Stimulated activated CD8-positive, alpha-beta memory T cell treated with anti-CD3 and anti-CD28 coated beads, Interleukin-4, amount 100 ng/mL, for 4 hours (primary cell): ENCODE measurements around the gene MRPL40.
A peak's percentile ranks its signal among the peaks of the same experiment; 100 is the strongest.
"Not testable (repeated sequence)": the region's sequence is repeated elsewhere in the genome, so short reads cannot be mapped to it uniquely, and the experiment has no call there.

ENCODE experiments used
- DNase-seq, 2 donors: peaks; one replicate each; pipeline ENCODE4 v3.0.0-alpha.2; 2020; ENCODE audit warnings: low read depth in 2 of 2, low spot score in 1 of 2

MRPL40 gene

DNA sequence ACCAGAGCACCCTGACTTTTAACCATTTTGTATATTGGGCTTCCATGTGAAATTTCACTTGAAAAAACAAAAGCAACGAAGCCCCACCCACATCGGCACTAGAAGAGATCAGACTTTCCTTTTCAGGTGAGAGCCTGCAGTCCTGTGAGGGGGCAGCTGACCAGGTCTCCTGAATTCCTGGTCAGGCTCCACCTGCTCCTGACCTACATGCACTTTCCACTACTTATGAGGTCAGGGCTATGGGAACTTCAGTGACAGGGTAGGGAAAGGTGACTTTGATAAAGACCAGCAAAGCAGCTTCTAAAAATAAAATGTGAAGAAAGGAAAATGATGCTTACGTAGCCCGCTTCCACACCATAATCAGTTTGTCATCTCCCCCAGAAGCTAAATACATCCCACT, 25.5 kb upstream of the MRPL40 start:
- DNase-seq, result no peak

- no peak for DNase-seq
These were observed 24.4 kb upstream of the MRPL40 start for GRCh38 chr22:19407649-19408606.

GRCh38 chr22:19410941-19411689, 21.2 kb upstream of the MRPL40 start:
- no peak for DNase-seq

- DNase-seq, result no peak
These were observed 20.7 kb upstream of the MRPL40 start for GRCh38 chr22:19411690-19412045.

- DNase-seq, result no peak
These were observed 19.9 kb upstream of the MRPL40 start for GRCh38 chr22:19412478-19412877.

GRCh38 chr22:19412923-19413322, 19.4 kb upstream of the MRPL40 start:
- DNase-seq, result no peak

- no peak for DNase-seq
These were observed 13.3 kb upstream of the MRPL40 start for GRCh38 chr22:19419086-19419463.

- no peak for DNase-seq
These were observed 12.7 kb upstream of the MRPL40 start for GRCh38 chr22:19419464-19420178.

GRCh38 chr22:19420321-19420720, 12.0 kb upstream of the MRPL40 start:
- no peak for DNase-seq

DNA sequence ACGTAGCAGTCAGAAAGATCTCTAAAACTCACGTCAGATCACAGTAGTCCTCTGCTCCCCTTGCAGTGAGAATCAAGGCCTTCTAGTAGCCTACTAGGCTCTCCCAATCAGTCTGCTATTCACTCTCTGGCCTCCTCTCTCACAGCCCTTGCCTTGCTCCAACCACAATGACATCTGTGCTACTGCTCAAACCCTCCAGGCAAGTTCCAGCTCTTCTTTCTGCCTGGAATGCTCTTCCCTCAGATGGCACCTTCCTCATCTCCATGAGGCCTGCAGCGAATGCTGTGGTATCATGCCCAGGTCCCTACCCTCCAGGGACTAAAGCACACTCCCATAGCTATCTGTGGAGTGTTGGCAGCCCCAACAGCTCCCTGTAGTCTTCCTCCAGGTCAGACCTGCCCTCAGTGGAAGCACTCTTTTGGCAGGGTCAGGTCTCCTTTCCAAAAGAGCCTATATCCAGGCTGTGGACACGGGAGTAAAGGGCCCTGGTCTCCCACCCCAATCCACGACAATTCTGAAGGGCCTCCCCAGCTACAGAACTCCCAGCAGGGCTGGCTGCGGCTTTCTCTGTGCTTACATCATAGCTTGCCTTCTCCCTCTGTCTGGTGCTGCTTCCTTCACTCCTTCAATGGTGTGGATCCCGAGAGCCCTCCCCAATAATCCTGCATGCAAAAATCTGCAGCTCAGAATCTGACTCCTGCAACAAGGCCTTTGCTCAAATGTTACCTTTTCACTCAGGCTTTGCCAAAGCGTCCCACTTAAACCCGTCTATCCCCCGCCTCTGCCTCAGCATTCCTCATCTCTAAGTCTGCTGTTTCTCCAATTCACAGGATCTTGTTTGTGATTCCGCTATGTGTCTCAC, 9.7 kb upstream of the MRPL40 start:
- DNase-seq, result no peak

- DNase-seq, result no peak
These were observed 8.2 kb upstream of the MRPL40 start for GRCh38 chr22:19424186-19424500.

DNA sequence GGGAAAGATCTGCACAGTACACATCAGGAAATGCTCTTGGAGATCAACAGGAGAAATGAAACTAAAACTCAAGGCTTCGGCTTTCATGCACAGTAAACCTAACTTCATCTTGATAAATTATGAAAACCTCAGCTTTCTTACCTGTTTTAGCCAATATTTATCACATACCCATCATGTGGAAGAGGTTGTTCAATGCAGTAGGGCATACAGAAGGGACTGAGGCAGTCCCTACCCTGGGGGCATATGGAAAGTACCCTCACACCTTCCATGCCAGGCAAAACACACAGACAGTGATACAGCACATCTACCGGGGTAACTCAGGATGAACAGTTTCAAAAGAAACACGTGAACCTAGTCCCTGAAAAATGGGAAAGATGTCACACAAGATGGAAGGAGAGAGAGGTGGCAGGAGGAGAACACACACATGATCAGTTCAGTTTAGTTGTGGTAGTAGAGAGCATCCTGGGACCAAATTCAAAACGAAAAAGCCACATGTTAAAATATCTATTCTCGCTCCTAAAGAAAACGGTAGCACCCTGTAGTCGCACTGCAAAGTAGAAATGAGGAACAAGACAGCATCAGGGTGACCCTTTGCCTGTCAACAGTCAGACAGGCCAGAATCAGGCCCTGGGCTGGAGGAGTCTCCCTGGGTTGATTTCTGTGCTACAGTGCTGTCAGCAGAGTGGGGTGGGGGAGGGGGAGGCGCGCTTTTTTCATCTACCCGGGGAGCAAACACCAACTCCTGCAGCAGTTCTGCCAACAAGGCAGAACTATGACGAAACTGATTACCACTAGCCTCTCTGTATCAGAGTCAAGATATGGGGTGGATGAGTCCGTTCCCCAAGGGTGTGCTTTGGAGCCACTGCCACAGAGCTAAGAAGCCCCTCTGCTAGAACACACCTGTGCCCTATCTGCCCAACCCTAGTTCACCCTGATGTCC, 2.1 kb upstream of the MRPL40 start:
- no peak for DNase-seq

DNA sequence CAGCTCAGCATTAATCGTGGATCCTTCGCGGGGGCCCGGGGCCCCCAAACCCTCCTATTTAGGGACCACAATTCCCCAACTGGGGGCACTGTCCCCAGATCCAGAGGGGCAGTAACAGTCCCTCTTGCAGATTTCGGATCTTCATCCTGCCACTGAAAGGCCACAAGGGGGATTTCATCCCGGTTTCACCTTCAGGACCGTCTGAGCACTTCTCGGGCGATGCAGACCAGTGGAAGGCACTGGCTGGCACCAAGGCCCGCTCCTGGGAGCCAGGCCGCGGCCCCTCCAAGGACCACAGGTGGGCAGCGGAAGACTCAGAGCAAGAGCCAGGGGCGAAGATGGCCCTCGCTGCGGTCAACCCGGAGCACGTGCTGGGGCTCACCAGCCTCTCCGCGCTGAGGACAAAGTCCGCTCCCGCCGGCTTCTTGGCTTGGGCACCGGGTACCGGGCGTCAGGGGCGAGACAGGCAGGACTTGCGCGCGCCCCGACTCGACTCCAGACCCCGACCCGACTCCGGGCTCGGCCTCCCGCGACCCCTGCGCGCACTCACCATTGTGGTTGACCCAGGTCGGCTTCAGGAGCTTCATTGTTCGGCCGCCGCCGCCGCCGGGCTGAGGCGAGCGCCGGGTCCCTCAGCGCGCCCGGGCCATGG, 1.3 kb upstream of the MRPL40 start:
- no peak for DNase-seq

- DNase-seq, result peak; percentile 74 to 79
These were observed 654 bp upstream of the MRPL40 start, which contains the start of gene HIRA for GRCh38 chr22:19431649-19432132. Gene HIRA (minus strand): TSS chr22:19431733. CDS start chr22:19431476, 257 bp downstream.

DNA sequence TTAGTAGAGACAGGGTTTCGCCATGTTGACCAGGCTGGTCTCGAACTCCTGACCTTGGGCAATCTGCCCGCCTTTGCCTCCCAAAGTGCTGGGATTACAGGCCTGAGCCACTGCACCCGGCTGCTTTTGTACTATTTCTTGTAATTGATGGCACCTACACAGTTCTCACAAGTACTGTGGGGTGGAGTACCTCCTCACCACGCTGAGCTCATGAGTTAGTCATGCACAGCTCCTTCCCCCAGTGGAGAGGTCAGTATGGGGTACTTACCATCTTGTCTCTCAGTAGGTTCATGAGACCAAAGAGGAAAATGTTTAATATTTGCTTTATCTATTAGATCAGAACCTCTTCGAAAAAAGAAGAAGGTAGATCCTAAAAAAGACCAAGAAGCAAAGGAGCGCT, 2.1 kb downstream of the MRPL40 start:
- DNase-seq, result no peak

DNA sequence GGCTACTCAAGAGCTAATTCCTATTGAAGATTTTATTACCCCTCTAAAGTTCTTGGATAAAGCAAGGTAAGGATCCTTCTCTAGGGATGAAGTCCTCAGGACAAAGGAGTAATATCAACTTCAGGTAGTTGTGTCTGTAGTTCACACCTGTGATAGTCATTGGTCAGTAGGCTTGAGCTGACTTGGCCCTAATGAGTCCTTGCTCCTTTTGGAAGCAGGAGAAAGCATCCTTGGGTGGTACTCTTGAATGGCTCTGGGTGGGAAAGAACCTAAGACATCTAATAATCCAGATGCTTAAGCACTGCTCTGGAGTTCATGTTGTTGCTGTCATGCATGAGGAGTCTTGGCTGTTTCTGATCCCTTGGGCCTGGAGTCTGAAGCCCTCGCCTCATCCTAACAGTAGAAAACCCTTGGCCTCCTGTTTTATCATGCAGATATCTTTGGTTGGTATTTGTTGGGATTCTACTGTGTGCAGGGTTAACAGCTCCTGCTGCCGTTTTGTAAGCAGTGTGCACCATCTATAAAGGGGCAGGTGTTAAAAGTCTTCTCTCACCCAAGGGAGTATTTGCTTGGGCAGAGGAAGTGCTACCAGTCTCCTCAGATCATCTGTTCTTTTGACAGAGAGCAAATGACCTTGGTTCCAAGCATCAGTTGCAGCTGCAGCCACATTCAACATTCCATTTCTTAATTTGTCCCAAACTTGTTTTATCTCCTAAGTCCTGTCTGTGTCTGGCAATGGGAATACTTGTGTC, 2.7 kb downstream of the MRPL40 start:
- DNase-seq, result no peak

- DNase-seq, result not testable (repeated sequence)
These were observed 4.3 kb downstream of the MRPL40 start for GRCh38 chr22:19436444-19437161.

DNA sequence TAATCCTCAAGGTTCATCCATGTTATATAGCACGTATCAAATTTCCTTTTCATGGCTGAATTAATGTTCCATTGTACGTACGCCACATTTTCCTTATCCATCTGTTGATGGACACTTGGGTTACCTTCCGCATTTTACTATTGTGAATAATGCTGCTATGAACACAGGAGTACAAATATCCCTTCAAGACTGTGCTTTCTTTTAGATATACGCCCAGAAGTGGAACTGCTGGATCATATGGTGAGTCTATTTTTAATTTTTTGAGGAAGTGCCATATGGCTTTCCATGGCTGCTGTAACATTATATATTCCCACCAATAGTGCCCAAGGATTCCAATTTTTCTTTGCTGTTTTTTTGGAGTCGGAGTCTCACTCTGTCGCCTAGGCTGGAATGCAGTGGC, 6.0 kb downstream of the MRPL40 start:
- no peak for DNase-seq
